ENCODE measurements around the gene ADAMTS18. TPM values are rescaled to one million over a fixed set of nuclear protein-coding genes. Genes with fewer than 3 reads are reported as not detected.

ADAMTS18 gene
- total RNA-seq, 4 donors from 2014 or later = 2.8 to 21.1 (median 7.8) TPM

- no peak for TF ChIP-seq CTCF (IDR thresholded peaks at IDR 0.05)
- ATAC-seq (ENCODE audit: low FRiP score) = no peak
- no peak for DNase-seq (ENCODE audit: low spot score)
These were observed 26.2 kb downstream of the ADAMTS18 start for GRCh38 chr16:77408607-77409006.

GRCh38 chr16:77406680-77407079 is 28.2 kb downstream of the ADAMTS18 start:
- DNase-seq (ENCODE audit: low spot score) (no peak), ATAC-seq (ENCODE audit: low FRiP score) (no peak)
- TF ChIP-seq CTCF (IDR thresholded peaks at IDR 0.05) = no peak

- TF ChIP-seq CTCF (IDR thresholded peaks at IDR 0.05) = no peak
- ATAC-seq (ENCODE audit: low FRiP score) = no peak
- DNase-seq (ENCODE audit: low spot score) = no peak
These were observed 30.1 kb downstream of the ADAMTS18 start for GRCh38 chr16:77404775-77405174.

GRCh38 chr16:77403732-77404131 is 31.1 kb downstream of the ADAMTS18 start:
- TF ChIP-seq CTCF (IDR thresholded peaks at IDR 0.05) = no peak
- no peak for ATAC-seq (ENCODE audit: low FRiP score)
- DNase-seq (ENCODE audit: low spot score) = no peak

- no peak for ATAC-seq (ENCODE audit: low FRiP score)
- TF ChIP-seq CTCF (IDR thresholded peaks at IDR 0.05) = no peak
- DNase-seq (ENCODE audit: low spot score) = no peak
These were observed 32.2 kb downstream of the ADAMTS18 start for GRCh38 chr16:77402672-77403071.

GRCh38 chr16:77402118-77402517 is 32.7 kb downstream of the ADAMTS18 start:
- DNase-seq (ENCODE audit: low spot score) = no peak
- TF ChIP-seq CTCF (IDR thresholded peaks at IDR 0.05) = no peak
- no peak for ATAC-seq (ENCODE audit: low FRiP score)

GRCh38 chr16:77399546-77399945 is 35.3 kb downstream of the ADAMTS18 start:
- no peak for TF ChIP-seq CTCF (IDR thresholded peaks at IDR 0.05)
- DNase-seq (ENCODE audit: low spot score) (no peak), ATAC-seq (ENCODE audit: low FRiP score) (no peak)
